D341Med (cell line): ENCODE measurements around the gene BNC2.
"Not testable (repeated sequence)": the region's sequence is repeated elsewhere in the genome, so short reads cannot be mapped to it uniquely, and the experiment has no call there.

Experiments
- DNase-seq: peaks from one replicate; pipeline ENCODE4 v3.0.0; 2012; ENCODE audit warnings: low spot score

Gene BNC2

DNA sequence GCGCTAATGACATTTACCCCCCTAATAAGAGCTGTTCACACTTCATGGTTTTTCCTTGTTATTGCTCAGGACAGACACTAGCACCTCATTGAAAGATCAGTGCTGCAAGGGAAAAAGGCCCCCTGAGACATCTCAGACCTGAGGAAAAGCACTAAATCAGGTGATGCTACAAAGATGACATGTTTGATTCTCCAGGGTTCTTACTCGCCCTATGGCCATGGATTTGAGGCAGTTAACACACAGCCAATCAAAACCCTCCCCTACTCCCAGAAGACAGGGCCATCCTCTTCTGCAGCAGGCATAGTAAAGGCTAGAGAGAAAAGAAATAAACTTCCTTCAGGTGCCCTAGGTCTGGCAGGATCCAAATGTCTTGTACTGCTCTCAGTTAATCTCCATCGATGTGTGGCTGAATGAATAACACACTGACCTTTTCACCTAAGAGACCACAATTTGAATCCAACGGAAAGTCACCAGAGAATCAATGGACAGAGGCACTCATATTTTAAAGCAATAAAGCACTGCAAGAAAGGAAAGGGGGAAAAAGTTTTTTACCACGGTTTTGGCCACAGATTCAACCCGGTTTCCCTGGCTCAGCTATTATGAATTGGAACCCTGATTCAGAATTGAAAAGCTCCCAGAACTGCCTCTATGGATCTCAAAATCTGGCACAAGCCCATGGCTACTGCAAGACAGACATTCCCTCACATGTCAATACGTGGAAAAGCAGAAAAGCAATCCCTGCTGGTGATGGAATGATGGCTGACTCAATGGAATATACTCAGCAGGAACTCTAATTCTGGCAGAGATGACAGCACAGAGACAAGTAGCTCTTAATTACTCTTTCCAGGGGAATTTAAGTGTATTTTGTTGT lies 329.5 kb downstream of the BNC2 start:
- no peak for DNase-seq

DNA sequence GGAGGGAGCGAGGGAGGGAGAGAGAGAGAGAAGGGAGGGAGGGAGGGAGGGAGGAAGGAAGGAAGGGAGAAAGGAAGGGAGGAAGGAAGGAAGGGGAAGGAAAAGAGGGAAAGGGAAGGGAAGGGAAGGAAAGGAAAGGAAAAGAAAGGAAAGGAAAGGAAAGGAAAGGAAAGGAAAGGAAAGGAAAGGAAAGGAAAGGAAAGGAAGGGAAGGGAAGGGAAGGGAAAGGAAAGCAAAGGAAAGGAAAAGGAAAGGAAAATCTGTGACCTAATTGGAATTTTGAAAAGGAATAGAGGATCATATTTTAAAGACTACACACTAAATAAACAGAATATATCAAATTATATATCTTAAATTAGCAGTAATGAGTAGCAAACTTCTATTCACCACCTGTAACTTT lies 330.8 kb downstream of the BNC2 start:
- not testable (repeated sequence) for DNase-seq

DNA sequence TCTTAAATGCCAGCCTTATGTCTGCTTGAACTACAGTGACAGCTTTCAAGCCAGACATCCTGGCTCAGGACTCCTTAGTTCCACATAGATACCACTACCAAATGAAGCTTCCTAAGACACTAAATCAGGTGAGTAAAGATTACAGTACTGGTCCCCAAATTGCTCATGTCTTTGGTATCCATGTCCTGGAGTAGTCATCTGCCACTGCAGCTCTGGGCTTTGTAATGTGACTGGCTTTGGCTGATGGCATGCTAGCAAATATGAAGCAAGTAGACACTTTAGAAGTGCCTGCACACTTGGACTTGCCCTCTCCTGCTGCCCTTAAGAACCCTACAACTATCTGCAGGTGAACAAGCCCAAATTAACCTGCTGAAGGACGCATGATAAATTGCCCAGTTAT lies 334.9 kb downstream of the BNC2 start:
- DNase-seq: no peak

DNA sequence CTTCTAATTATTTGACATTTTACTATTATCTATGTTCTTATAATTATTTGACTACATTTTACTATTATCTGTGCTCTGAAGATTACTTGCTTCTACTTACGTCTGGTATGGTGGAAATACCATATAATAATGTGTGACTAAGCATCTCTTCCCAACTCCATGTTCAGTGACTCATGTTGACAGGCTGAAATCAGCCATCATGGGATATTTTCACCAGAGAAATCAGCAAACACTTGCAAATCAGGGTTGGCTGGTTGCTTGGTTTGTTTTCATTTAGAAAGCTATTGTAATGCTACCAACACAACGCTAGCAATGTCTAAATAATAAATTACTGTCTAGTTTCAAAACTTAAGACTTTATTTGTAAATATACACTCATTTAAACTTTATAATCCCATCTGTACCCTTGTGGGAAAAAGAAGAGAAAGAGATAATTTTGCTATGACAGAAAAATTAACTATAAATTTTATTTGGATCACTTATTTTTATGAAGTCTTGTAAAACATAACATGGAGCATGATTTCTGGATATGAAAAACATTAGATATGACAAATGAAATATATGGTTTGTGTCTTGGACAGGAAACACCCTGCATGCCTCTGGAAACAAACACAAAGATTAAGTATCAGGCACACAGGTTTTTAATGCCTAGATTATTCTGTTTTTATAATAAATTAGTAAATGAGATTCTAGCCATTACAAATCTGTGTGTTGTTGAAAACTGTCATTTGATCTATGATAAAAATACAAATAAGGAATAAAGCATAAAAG lies 337.6 kb downstream of the BNC2 start:
- no peak for DNase-seq

DNA sequence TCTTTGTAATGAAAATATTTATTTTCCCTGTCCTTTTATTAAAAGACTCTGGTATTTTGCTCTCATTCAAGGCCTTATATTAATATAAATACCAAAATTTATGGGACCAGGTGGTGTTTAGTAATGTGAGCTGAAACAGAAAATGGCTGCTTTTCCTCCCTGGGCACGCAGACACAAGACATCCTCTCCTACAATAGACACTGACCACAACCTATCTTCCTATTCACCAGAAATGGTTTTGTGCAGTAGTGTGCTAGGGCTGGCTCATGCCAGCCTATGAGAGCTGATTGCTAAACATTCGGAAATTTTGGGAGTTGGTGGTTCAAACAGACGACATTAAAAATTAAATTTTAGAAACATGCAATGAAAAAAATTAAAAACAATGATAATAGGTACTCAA lies 338.2 kb downstream of the BNC2 start:
- no peak for DNase-seq

DNA sequence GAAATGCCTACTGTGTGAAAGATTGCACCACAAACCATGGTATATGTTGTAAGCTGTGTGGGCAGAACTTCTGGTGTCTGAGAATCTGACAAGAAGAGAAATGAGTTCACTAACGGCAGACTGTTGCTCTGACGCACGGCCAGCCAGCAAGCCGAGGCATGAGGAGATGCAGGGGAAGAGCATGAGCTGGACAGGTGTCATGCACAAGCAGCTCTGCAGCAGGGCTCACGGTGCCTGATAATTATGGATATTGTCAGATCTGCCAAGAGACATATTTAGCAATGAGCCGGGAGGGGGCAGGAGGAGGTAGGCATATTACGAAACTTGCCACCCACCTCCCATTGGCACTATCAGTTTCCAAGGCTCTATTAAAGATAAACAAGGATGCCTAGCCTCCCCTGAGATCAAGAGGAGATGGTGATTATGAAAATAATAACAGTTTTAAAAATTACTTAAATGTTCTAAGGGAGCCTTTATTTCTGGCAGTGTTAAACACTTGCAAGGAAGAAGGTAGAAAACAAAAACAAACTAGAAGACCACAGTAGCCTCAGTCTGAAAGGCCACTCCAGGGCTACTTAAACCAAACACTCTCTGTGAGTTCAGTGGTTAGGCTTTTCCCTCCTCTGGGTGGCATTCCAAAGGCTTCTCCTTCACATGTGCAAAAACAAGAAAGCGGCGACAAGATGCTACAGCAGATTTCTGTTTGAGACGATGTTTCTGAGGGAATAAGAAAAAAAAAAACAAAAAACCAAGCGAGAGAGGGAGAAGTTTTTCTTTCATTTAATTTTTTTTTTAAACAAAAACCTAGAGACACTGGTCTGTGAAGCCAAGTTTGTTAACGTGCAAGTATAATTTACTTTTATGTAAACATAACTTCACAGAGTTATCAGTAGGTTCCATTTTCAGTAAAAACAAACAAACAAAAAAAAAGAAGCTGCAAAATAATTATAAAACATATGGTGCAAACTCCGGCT lies 339.5 kb downstream of the BNC2 start:
- DNase-seq: no peak

DNA sequence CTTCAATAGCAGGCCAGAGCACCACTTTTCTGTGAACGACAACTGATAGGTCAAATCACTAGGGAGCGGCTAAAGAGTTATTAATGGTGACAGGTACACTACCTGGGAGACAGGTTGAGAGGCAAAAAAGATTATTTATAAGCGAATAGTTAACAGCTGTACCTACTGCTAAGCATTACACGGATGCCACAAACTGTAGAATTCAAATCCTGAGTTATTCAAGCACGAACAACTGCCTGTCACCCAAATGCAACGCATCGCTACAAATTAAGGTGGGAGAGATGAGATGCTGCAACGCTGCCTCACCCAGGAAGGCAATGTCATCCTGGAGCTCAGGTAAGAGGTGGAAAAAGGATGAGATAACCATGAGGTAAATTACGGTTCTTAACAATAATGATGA lies 342.9 kb downstream of the BNC2 start:
- DNase-seq: no peak

DNA sequence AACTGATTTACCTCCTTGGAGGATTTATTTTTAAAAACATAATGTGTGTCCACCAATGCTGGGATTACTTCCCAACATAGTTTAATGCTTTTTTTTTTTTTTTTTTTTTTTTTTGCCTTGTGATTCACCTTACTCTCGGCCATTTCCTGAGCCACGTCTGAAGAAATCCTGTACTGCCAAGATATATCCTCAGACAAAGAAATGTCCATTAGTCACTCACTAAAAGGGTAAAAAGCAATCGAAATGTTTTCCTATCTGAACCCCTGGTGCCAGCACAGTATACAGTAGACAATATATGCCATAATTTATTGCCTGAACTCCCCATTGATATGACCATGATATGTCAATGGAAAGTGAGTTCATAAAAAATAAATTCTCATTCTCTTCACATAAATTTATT lies 344.1 kb downstream of the BNC2 start:
- no peak for DNase-seq

DNA sequence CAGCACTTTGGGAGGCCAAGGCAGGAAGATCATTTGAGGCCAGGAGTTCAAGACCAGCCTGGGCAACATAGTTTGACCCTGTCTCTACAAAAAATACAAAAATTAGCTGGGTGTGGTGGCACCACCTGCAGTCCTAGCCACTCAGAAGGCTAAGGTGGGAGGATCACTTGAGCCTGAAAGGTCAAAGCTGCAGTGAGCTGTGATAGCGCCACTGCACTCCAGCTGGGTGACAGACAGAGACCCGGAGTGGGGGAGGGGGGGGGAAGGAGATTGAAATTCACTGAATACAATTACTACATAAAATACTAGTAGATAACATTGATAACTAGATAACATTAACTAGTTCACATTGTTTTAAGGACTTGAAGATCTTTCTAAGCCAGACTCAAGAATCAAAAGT lies 345.6 kb downstream of the BNC2 start:
- DNase-seq: no peak

DNA sequence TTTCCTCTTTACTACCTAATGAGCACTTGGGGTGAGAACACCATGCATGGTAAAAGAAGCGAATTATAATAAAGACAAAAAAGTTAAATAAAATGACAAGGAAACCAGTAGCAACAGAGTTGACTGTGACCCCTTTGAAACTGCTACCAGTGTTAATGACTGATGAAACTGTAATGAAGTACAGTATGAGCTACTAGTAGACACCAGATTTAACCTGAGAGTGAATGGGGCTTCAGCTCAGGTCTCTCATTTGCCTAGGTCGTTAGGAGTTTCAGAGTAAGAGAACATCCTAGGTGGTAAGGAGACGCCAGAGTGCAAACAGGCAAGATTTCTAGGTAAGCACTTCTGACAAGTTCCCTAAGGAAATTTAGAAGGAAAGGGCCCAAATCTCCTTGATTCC lies 346.4 kb downstream of the BNC2 start:
- DNase-seq: no peak

DNA sequence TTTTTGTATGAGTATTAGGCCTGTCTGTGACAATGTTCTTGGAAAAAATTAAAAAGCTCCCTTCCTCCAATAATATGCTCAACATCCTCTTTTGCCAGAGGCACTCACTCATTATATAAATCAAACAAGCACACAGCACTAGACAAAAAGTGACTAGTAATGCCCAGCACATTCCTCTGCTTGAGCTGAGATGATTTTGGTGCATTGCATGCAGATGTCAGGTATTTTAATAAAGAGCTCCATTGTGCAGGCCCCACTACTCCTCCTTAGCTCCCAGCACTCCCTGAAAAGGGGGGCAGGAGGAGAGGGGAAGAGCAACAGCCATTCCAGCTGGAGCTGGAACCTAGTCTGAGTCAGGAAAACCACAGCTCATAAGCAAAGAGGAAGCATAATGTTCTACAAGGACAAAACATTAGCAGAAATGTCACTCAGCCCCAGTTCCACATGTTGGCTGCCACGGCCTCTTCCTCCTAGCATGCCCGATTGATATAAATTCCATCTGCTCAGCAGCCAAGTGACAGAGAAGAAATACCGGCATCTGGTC lies 348.5 kb downstream of the BNC2 start:
- no peak for DNase-seq

DNA sequence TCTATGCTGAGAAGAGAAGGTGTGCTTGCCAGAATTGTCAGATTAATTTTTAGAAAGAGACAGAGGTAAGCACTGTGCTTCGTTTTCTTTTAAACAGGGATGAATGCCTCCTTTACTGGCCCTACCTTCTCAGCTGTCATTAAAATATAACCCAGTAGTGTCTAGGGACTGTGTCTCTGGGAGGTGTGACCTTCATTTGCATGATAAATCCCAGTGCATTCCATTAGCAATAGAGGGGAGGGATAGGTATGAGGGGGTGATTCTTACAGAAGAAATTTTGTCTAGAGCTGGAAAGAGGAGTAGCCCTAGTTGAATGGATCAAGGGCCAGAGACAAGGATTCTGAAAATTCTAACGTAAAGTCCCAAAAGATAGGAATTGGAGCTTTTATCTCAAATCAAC lies 351.5 kb downstream of the BNC2 start:
- DNase-seq: no peak

DNA sequence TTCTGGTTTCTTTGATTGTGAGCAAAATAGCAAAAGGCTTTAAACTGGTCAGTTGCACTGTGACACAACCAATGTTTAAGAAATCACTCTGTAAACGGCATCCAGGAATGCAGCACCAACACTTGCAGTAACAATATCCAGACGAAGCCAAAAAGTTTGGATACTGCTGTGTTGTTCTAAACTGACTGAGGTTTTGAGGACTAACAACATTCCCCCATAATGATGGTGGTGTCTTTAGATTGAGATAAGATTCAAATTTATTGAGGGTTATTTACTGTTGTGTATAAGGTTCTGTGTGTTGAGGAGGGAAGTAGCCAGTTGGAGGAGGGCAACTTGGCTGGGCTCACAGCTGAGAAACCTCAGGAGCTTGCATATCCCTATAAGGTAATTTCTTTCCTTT lies 353.6 kb downstream of the BNC2 start:
- DNase-seq: no peak

DNA sequence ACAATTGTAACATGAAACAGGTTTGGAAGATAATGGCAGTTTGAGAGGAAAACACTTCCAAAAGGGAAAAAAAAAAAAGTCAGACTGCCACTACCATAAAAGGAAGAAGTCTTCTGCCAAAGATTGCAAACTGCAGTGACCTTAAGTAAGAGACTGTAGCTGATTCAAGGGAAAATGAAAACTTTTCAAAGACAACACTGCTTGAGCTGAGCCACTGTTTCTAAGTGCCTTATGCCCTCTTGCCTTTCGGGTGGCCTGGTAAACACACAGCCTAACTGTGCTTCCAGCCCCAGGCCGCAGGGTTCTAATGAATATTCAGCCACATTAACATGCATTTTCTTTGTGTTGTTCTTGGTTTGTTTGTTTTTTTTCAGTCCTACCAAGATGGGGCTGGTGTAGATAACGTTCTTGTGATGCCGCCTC lies 354.6 kb downstream of the BNC2 start:
- no peak for DNase-seq

DNA sequence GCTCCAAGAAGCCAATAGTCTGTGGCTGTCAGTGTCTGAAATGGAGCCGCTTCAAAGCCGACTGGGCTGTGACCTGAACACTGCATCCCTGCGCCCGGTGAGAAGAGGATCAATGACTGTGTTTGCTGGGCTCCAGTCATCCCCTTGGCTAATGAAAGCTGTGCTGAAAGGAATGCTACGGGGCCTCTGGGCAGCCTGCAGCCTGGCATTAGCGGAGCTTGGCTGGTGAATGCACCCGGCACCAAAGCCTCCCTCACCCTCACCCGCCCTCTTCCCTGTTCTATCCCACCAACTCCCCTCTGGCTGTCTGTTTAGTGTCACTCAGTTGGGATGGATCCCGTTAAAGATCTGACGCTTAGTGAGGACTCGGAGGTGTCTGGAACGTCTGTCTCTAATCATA lies 355.3 kb downstream of the BNC2 start:
- no peak for DNase-seq

DNA sequence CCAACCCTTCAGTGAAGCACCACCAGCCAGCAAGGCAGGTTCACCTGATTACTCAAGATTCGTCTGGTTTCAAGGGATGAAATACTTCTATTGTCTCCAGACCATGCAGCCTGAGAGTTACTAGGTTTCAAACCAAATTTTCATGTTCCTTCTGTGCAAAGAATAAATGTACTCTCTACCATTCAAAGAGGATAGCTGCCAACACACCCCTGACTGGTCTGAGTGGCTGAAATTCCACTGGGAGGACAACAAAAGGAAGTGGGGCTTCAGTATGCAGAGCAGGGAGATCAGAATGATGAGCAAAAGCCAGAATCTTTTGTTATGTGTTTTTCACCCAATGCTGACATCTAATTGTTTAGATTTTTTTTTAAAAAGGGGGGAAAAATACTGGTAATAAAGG lies 356.3 kb downstream of the BNC2 start:
- no peak for DNase-seq

DNA sequence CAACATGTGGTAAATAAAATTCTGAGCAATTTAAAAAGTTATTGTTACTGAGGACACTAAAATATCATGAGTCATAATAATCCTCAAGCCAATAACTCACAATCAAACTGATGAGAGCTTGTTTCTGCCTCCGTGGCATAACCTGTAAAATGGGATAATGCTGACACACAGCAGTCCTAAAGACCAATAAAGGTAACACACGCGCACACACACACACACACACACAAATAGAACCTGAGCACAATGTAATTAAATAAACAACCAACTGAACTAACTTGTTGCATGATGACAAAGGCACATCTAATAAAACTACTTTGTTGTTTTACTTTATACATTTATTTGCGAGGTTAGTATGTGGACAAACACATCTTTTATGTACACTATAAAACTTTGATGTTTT lies 358.2 kb downstream of the BNC2 start:
- no peak for DNase-seq

DNA sequence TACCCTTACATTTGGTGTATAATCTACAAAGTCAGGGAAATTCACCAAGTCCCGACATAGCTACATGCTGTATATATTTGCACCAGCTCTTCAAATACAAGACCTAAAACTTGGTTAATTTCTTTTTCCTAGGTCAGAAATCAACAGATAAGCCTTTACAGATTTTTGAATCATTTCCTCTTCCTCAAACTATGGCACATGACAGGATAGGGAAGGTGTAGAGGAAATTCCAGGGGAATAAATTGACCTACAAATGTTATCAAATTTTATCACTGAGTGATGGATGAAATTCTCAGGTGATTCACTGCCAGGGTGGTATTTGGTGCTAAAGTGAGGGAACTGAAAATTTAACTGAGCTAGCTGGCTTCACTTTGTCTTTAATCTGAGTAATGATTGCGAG lies 360.0 kb downstream of the BNC2 start:
- DNase-seq: no peak

DNA sequence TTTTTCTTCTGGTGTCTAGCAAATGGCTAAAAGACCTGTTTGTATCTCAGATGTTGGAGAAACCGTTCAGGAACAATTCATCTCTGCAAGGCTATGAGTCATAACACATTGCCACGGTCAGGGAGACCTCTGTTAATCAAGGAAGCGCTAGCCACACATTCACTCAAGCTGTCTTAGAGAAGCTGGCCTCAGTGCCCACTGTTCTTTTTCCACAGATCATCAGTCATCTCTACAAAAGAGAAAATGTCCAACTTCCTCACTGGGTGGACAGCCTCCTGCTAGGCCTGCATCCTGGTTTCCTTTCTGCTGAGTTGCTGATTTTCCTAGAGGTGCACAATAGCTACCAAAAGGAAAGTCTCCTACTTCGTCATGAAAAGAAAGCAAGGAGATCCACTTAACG lies 360.5 kb downstream of the BNC2 start:
- no peak for DNase-seq

DNA sequence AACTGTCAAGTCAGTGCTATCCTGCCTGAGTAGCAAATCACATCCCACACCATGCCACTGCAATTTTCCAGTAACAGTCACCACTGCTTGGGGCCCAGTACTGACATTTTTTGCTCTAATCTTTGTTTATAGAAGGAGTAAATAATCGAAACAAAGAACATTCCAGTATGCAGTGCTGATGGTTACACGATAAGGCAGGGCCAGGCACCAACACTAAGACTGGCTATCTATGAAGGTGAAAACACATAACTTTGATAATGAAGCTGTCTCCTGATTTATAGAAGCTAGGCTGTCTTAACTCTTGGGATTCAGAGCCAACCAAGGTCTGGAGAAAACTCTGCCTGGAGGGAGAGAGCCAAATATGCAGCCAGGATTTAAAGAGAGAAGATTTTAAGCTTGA lies 365.3 kb downstream of the BNC2 start:
- DNase-seq: no peak

DNA sequence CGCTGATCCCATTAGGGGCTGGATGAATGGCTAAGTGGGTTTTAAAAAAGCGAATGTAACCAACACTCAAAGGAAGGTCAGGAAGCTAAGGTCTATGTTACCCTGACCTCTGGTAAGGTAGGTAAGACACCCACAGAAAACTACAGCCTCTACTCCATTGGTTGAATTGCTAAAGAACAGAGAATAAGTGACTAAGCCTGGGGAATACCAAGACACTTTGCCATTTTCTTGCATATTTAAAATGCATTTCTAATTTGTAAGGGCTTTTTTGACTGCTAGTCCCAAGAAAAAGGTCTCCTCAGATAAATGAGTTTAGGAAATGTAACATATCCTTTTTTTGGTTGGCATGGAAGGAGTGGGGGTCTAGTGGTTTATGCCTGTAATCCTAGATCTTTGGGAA lies 368.7 kb downstream of the BNC2 start:
- no peak for DNase-seq

DNA sequence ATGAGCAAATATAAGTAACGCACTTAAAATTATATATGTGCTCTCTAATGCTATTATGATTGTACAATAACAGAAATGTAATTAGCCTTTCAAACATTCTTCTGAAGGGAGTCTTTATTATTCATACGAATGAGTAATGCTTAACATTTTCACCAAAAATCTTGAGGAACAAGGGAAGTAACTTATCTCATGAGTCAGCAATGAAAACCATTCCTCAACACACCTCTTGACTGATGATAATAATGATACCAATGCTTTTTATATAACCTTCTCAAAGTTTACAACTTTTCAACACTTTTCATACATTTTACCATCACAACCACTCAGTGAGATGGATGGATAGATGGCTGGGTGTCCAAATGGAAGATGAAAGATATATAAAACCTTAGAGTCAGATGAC lies 369.3 kb downstream of the BNC2 start:
- no peak for DNase-seq
